Glutamatergic neuron (in vitro differentiated cells): ENCODE measurements around the gene ADAMTS17. TPM values are rescaled to one million over a fixed set of nuclear protein-coding genes. Genes with fewer than 3 reads are reported as not detected.
A peak's percentile ranks its signal among the peaks of the same experiment; 100 is the strongest.

Experiments
- DNase-seq: peaks from one replicate; pipeline ENCODE4 v3.0.0; 2022
- H3K27ac Mint-ChIP-seq: one replicate; pipeline ENCODE4 v1.8.0; 2020; ENCODE audit warnings: mild to moderate bottlenecking, mixed read lengths, inconsistent platforms; ENCODE audit not compliant: unreplicated experiment
- H3K27me3 Mint-ChIP-seq: one replicate; pipeline ENCODE4 v1.8.0; 2020; ENCODE audit warnings: mild to moderate bottlenecking, moderate library complexity, mixed read lengths, inconsistent platforms; ENCODE audit not compliant: unreplicated experiment
- H3K36me3 Mint-ChIP-seq: one replicate; pipeline ENCODE4 v1.8.0; 2020; ENCODE audit warnings: mild to moderate bottlenecking, mixed read lengths, inconsistent platforms; ENCODE audit not compliant: unreplicated experiment
- H3K4me1 Mint-ChIP-seq: one replicate; pipeline ENCODE4 v1.8.0; 2020; ENCODE audit warnings: mild to moderate bottlenecking, low read depth, mixed read lengths, inconsistent platforms; ENCODE audit not compliant: unreplicated experiment
- H3K4me3 Mint-ChIP-seq: one replicate; pipeline ENCODE4 v1.8.0; 2020; ENCODE audit warnings: mild to moderate bottlenecking, mixed read lengths, inconsistent platforms; ENCODE audit not compliant: unreplicated experiment
- H3K9me3 Mint-ChIP-seq: one replicate; pipeline ENCODE4 v1.8.0; 2020; ENCODE audit warnings: mild to moderate bottlenecking, moderate library complexity, mixed read lengths, inconsistent platforms; ENCODE audit not compliant: unreplicated experiment
- CTCF ChIP-seq: fragments of 200-600 bp; sonication (generic); IDR thresholded peaks from one replicate; pipeline ENCODE4 v1.5.0; 2021; ENCODE audit not compliant: partially characterized antibody, unreplicated experiment
- total RNA-seq: library from RNA; stranded (reverse); fragmentation: NEBNext Ultra II Directional; extraction: Animal tissue kit (Norgen Biotek cat#: 25700); gene quantifications from one replicate; pipeline ENCODE4 v1.2.1, GENCODE V29; 2021; ENCODE audit not compliant: unreplicated experiment

ADAMTS17 gene
- total RNA-seq, 1 donor from 2014 or later: 6.8 TPM

GRCh38 chr15:100328796-100329195 is 13.0 kb downstream of the ADAMTS17 start:
- no peak for TF ChIP-seq CTCF
- Mint-ChIP-seq H3K9me3 (no peaks in the 10 kb centered on the region), H3K4me1 (no peaks in the 10 kb centered on the region), H3K27ac (no peak overlapping the region), H3K36me3 (no peaks in the 10 kb centered on the region), H3K4me3 (no peak overlapping the region), H3K27me3 (peaks cover 5% of the 10 kb centered on the region)
- no peak for DNase-seq

DNA sequence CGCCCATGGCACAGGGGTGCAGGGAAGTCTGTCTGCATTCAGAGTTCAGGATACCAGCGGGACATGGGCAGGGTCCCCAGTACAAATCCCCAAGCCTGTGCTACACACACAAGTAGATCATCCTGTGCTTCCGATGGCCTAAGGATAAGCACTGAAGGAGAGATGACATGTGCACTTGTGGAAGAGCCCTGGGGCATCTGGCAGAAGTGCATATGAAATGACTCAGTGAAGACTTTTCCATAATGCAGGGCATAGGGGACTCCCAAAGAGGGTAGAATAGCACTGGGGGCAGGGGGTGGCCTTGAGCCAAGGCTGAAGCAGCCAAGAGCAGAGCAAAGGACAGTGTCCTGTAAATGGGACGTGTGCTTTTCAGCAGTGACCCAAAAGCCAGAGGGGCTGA is 22.9 kb downstream of the ADAMTS17 start:
- DNase-seq: no peak
- no peaks in the 10 kb centered on the region for H3K27me3 Mint-ChIP-seq
- H3K4me3 Mint-ChIP-seq: no peak overlapping the region

DNA sequence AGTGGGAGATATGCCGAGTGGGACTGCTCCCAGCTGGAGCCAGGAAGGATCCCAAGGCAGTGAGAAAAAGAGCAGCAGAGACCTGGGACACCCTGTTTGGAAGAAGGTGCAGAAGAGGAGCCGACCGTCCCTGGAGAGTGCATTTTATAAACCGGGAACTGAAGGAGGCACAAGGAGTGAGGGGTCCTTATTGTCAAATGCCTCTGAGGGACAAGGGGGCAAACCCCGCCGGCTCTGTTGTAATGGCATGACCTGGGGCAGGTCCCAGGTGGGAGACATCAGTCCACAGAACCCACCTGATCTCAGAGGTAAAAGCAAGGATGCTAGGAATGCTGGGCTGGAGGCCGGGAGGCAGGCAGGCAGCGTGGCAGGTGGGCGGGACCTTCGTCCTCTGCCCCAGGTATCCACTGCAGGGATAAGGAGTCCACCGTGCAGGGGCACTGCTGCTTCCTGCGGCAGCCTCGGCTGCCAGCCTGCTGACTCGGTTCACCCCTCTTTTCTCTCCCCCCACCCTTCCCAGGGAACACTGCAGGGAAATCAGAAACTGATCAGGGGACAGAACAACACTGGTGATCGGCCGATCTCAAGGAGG is 26.9 kb downstream of the ADAMTS17 start:
- no peak for DNase-seq
- Mint-ChIP-seq H3K4me1 (peaks cover 10% of the 10 kb centered on the region), H3K9me3 (peaks cover 7% of the 10 kb centered on the region), H3K36me3 (peaks cover 12% of the 10 kb centered on the region), H3K4me3 (no peak overlapping the region), H3K27me3 (peaks cover 2% of the 10 kb centered on the region), H3K27ac (no peak overlapping the region)
- TF ChIP-seq CTCF: no peak

More for the DNA sequence above, 22.9 kb downstream of the ADAMTS17 start:
- Mint-ChIP-seq H3K4me1 (no peaks in the 10 kb centered on the region), H3K27ac (no peak overlapping the region), H3K36me3 (peaks cover 9% of the 10 kb centered on the region), H3K9me3 (no peaks in the 10 kb centered on the region)
- no peak for TF ChIP-seq CTCF

- no peak overlapping the region for H3K4me3 Mint-ChIP-seq
- peaks cover 12% of the 10 kb centered on the region for H3K36me3 Mint-ChIP-seq
- H3K4me1 Mint-ChIP-seq: peaks cover 15% of the 10 kb centered on the region
- TF ChIP-seq CTCF: no peak
- peaks cover 9% of the 10 kb centered on the region for H3K9me3 Mint-ChIP-seq
- peak overlapping the region; percentile 62 for H3K27ac Mint-ChIP-seq
- DNase-seq: no peak
- peaks cover 6% of the 10 kb centered on the region for H3K27me3 Mint-ChIP-seq
Observed at GRCh38 chr15:100311833-100312476, 29.8 kb downstream of the ADAMTS17 start.

- peaks cover 9% of the 10 kb centered on the region for H3K9me3 Mint-ChIP-seq
- H3K36me3 Mint-ChIP-seq: peaks cover 12% of the 10 kb centered on the region
- H3K4me3 Mint-ChIP-seq: peak overlapping the region; percentile 32
- H3K27me3 Mint-ChIP-seq: peaks cover 6% of the 10 kb centered on the region
- peaks cover 15% of the 10 kb centered on the region for H3K4me1 Mint-ChIP-seq
- no peak for TF ChIP-seq CTCF
- peak overlapping the region; percentile 62 for H3K27ac Mint-ChIP-seq
- DNase-seq: no peak
Observed at GRCh38 chr15:100311154-100311625, 30.6 kb downstream of the ADAMTS17 start.
